ENCODE results near the gene EFCAB6. TPM values are rescaled to one million over a fixed set of nuclear protein-coding genes. Genes with fewer than 3 reads are reported as not detected.

The EFCAB6 gene
- total and polyA plus RNA-seq, 4 donors: 1.7 to 15.4 (median 7.6) TPM

DNA sequence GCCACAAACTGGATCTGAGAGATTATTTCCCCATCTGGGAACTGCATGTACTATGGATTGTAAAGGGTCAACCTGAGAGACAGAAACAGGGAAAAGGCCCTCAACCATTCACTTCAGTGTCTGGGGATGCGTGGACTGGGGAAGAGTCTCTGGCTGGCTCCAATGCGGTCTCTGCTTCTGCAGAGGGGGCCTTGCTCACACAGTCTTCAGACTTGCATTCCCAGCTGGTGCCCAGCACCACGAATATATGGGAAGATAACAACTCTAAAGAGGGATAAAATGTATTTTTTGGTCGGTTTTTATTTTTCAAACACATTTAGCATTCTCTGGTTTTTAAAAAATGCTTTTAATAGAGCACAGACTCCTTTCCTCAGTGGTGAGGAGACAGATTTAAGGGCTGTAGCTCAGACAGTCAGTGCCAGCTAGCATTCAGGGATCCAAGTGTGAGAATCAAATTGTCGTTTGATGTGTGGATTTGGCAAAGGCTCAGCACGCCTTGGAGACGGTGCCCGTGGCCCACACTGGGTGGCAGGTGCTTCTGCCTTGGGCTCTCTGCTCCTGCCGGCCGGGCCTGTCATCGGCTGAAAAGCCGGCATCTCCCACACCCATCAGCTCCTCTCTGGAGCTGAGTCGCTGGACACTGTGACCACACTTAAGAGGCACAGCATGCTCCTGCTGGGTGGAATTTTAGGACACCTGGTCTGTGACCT, 8.0 kb upstream of the EFCAB6 start:
- TF ChIP-seq, protein P1, sequence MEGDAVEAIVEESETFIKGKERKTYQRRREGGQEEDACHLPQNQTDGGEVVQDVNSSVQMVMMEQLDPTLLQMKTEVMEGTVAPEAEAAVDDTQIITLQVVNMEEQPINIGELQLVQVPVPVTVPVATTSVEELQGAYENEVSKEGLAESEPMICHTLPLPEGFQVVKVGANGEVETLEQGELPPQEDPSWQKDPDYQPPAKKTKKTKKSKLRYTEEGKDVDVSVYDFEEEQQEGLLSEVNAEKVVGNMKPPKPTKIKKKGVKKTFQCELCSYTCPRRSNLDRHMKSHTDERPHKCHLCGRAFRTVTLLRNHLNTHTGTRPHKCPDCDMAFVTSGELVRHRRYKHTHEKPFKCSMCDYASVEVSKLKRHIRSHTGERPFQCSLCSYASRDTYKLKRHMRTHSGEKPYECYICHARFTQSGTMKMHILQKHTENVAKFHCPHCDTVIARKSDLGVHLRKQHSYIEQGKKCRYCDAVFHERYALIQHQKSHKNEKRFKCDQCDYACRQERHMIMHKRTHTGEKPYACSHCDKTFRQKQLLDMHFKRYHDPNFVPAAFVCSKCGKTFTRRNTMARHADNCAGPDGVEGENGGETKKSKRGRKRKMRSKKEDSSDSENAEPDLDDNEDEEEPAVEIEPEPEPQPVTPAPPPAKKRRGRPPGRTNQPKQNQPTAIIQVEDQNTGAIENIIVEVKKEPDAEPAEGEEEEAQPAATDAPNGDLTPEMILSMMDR (IDR thresholded peaks at IDR 0.05; ENCODE audit: control extremely low read depth, extremely low read depth): no peak
- H3K27me3 ChIP-seq (ENCODE audit: control insufficient read depth in 3 of 3, insufficient read depth in 3 of 3, low read length in 2 of 3): no peaks in the 10 kb centered on the region
- WGBS, 2 donors: 86 to 90% methylated on average over 13 of the region's 13 CpGs
- H3K27ac ChIP-seq (ENCODE audit: low read depth in 1 of 2, low read length in 1 of 2): no peak overlapping the region
- DNase-seq (no peak), ATAC-seq (ENCODE audit: insufficient read depth, low FRiP score) (no peak)
- H3K9me3 ChIP-seq (ENCODE audit: control insufficient read depth in 4 of 4, insufficient read depth in 3 of 4, low read length in 3 of 4): peaks cover 0 to 3% (median 0%) of the 10 kb centered on the region in 4 donors
- no peaks in the 10 kb centered on the region for H3K36me3 ChIP-seq (ENCODE audit: control insufficient read depth in 4 of 4, insufficient read depth in 4 of 4, low read length in 4 of 4)
- peaks cover 0 to 13% (median 0%) of the 10 kb centered on the region in 5 donors for H3K4me1 ChIP-seq (ENCODE audit: control insufficient read depth in 5 of 5, insufficient read depth in 5 of 5, low read length in 5 of 5)
- H3K4me3 ChIP-seq: no peak overlapping the region
- no peak overlapping the region for H3K9ac ChIP-seq (ENCODE audit: insufficient read depth in 1 of 2, low read length in 2 of 2)

DNA sequence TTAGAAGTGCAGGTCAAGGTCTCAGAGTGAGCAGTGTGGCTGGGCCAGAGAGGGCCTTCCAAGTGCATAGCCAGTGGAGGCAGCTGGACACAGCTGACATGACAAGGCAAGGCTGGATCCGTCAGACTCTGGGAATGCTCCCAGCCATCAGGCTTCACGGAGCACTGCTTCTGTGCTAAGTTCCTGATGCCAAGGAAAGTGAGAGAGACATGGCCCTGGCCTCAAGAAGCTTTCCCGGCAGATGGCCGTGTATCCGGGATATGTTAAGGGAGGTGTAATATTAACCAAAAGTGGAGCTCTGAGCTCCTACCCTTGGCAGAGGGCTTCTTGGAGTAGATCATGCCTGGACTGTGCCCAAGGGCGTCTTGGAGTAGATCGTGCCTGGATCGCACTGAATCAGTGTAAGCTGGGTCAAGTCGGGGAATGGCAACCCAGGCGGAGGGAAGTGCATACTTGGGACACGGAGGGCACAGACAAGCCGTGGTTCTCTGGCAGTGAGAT, 7.4 kb upstream of the EFCAB6 start:
- no peak for ATAC-seq (ENCODE audit: insufficient read depth, low FRiP score)
- DNase-seq: no peak
- 81 to 94% methylated on average over 12 of the region's 12 CpGs for WGBS, 2 donors

DNA sequence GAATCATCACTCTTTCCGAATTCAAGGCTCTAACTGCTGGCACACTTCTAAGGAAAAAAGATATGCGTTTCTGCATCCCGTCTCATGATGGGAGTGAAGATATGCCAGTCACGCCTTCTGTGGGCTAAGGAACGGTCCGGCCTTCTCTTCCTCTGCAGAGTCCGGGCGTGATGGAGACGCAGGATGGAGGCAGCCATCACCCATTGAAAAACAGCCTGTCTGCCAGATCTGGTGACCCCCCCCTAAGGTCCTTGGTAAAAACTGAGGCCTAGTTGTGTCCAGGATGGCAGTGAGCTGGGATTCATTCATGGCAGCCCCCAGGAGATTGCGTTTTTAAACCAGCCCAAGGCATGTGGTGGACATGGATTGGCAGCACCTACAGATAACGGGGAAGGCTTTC, 6.9 kb upstream of the EFCAB6 start:
- ATAC-seq (ENCODE audit: insufficient read depth, low FRiP score): no peak
- Histone ChIP-seq H3K9ac (ENCODE audit: insufficient read depth in 1 of 2, low read length in 2 of 2) (no peak overlapping the region), H3K4me3 (no peak overlapping the region), H3K9me3 (ENCODE audit: control insufficient read depth in 4 of 4, insufficient read depth in 3 of 4, low read length in 3 of 4) (peaks cover 0 to 3% (median 0%) of the 10 kb centered on the region in 4 donors), H3K4me1 (ENCODE audit: control insufficient read depth in 5 of 5, insufficient read depth in 5 of 5, low read length in 5 of 5) (peaks cover 0 to 13% (median 0%) of the 10 kb centered on the region in 5 donors), H3K27ac (ENCODE audit: low read depth in 1 of 2, low read length in 1 of 2) (no peak overlapping the region), H3K27me3 (ENCODE audit: control insufficient read depth in 3 of 3, insufficient read depth in 3 of 3, low read length in 2 of 3) (no peaks in the 10 kb centered on the region), H3K36me3 (ENCODE audit: control insufficient read depth in 4 of 4, insufficient read depth in 4 of 4, low read length in 4 of 4) (no peaks in the 10 kb centered on the region)
- DNase-seq: no peak
- TF ChIP-seq, protein P1 (IDR thresholded peaks at IDR 0.05; ENCODE audit: control extremely low read depth, extremely low read depth): no peak
- WGBS, 2 donors: 90 to 94% methylated on average over 11 of the region's 11 CpGs

More for the DNA sequence above, 7.4 kb upstream of the EFCAB6 start:
- TF ChIP-seq, protein P1 (IDR thresholded peaks at IDR 0.05; ENCODE audit: control extremely low read depth, extremely low read depth): no peak
- Histone ChIP-seq H3K4me1 (ENCODE audit: control insufficient read depth in 5 of 5, insufficient read depth in 5 of 5, low read length in 5 of 5) (peaks cover 0 to 13% (median 0%) of the 10 kb centered on the region in 5 donors), H3K27me3 (ENCODE audit: control insufficient read depth in 3 of 3, insufficient read depth in 3 of 3, low read length in 2 of 3) (no peaks in the 10 kb centered on the region), H3K9ac (ENCODE audit: insufficient read depth in 1 of 2, low read length in 2 of 2) (no peak overlapping the region), H3K36me3 (ENCODE audit: control insufficient read depth in 4 of 4, insufficient read depth in 4 of 4, low read length in 4 of 4) (no peaks in the 10 kb centered on the region), H3K27ac (ENCODE audit: low read depth in 1 of 2, low read length in 1 of 2) (no peak overlapping the region), H3K9me3 (ENCODE audit: control insufficient read depth in 4 of 4, insufficient read depth in 3 of 4, low read length in 3 of 4) (peaks cover 0 to 3% (median 0%) of the 10 kb centered on the region in 4 donors), H3K4me3 (no peak overlapping the region)
